ENCODE measurements around the gene SLC35A4.

Gene SLC35A4

DNA sequence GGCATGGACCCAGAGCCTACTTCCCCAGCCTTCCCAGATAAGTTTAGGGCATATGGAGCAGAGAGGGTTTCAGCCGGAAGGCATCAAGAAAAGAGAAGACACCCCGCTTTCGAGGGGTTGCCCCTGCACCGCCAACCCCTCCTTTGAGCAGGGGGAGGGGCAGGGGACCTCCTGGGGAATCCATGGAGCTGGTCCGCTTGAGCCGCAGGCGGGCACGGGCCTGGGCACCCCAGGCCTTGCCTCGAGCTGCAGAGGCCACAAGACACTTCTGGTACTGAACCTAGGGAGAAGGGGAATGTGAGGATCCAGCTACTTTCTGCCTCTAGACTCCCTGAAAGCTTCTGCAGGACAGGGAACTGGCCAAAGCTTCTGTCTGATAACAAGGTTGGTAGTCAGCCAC is 6.1 kb upstream of the SLC35A4 start:
- TF ChIP-seq, protein P1, sequence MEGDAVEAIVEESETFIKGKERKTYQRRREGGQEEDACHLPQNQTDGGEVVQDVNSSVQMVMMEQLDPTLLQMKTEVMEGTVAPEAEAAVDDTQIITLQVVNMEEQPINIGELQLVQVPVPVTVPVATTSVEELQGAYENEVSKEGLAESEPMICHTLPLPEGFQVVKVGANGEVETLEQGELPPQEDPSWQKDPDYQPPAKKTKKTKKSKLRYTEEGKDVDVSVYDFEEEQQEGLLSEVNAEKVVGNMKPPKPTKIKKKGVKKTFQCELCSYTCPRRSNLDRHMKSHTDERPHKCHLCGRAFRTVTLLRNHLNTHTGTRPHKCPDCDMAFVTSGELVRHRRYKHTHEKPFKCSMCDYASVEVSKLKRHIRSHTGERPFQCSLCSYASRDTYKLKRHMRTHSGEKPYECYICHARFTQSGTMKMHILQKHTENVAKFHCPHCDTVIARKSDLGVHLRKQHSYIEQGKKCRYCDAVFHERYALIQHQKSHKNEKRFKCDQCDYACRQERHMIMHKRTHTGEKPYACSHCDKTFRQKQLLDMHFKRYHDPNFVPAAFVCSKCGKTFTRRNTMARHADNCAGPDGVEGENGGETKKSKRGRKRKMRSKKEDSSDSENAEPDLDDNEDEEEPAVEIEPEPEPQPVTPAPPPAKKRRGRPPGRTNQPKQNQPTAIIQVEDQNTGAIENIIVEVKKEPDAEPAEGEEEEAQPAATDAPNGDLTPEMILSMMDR (IDR thresholded peaks at IDR 0.05; ENCODE audit: low read depth, low read length), result no peak
- no peak overlapping the region for H3K4me3 ChIP-seq (ENCODE audit: low read depth, low read length)

DNA sequence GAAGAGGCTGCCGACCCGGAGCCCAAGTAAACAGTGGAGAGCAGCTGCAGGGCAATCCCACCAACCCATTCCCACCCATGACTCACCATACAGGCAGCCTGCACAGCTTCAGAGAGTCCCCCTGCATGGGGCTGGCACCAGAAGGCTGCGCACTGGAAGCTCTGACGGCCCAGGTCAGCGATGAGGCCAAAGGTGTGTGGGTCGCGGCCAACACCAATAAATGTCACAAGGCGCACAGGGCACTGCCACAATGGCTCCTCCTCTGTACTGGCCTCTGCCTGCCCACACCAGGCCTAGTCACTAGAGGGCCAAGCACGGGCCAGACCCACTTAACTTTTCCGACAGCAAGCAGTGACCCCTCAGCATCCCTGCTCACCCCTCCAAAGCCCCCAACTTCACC is 4.4 kb upstream of the SLC35A4 start:
- no peak overlapping the region for H3K4me3 ChIP-seq (ENCODE audit: low read depth, low read length)
- TF ChIP-seq, protein P1 (IDR thresholded peaks at IDR 0.05; ENCODE audit: low read depth, low read length), result no peak

GRCh38 chr5:140561753-140562523 is 2.7 kb upstream of the SLC35A4 start:
- TF ChIP-seq, protein P1 (IDR thresholded peaks at IDR 0.05; ENCODE audit: low read depth, low read length), result no peak
- no peak overlapping the region for H3K4me3 ChIP-seq (ENCODE audit: low read depth, low read length)

DNA sequence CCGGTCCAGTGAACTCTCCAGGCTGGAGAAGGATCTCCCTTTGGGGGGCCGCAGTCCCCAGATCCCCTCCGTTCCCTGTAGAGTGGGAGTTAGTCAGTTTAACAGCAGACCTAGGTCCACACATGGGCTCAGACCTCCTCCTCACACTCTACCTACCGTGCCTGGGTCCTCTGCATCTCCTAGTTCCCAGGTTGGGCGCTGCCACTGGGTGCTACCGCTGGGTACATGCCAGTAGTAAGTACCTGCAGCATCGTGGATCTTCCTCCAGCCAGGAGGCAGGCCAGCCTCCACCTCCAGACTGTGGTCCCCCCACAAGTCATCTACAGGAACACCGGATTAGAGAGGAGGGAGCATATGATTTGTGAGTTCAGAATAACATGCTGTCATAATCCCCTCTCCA is 1.0 kb upstream of the SLC35A4 start:
- peak overlapping the region; percentile 96 for H3K4me3 ChIP-seq (ENCODE audit: low read depth, low read length)
- TF ChIP-seq, protein P1 (IDR thresholded peaks at IDR 0.05; ENCODE audit: low read depth, low read length), result no peak

DNA sequence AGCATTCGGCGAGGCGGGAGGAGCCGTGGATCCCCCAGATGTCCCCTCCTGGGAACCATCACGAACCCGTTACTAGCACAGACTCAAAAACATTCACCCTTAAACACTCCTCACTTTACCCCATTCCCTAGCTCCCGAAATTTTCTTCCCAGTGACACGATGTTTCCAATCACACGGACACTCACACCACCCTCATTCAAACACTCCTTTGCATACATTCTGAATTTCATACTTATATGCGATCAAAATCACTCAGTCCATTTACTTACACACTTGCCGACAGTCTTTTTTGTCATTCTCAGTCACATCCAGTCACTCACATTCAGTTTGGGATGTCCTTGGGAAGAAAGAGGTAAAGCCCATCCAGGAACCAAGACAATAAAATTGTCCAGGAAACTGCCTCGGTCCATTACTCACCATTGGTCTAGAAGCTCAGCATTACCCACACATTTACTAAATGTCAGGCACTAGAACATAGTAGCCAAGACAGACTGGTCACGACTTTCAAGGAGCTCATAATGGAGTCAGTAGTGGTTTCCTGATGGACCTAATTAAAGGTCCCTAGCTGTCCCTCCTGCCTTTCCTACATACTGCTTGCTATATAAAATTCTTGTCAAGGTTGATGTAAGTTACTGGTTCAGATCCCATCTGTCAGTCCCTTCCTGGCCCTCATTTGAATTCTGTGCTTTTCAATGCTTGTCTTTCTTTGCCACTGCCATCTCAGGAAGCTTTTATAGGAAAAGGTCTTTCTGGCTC is 574 bp downstream of the SLC35A4 start:
- peak overlapping the region; percentile 96 for H3K4me3 ChIP-seq (ENCODE audit: low read depth, low read length)
- TF ChIP-seq, protein P1 (IDR thresholded peaks at IDR 0.05; ENCODE audit: low read depth, low read length), result no peak

DNA sequence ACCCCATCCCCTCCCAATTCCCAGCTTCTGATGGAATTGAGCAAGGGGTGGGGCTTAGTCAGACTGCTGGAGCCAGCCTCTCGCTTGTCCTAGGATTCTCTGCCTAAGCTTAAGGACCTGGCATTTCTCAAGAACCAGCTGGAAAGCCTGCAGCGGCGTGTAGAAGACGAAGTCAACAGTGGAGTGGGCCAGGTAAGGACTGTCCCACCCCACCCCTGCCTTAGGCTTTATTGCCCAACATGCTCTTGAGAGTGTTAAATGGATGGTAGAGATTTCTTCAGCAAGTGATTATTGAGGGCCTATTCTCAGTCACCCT is 1.1 kb downstream of the SLC35A4 start:
- TF ChIP-seq, protein P1 (IDR thresholded peaks at IDR 0.05; ENCODE audit: low read depth, low read length), result no peak
- H3K4me3 ChIP-seq (ENCODE audit: low read depth, low read length), result peak overlapping the region; percentile 96

GRCh38 chr5:140566665-140567064 is 2.0 kb downstream of the SLC35A4 start:
- H3K4me3 ChIP-seq (ENCODE audit: low read depth, low read length), result no peak overlapping the region
- TF ChIP-seq, protein P1 (IDR thresholded peaks at IDR 0.05; ENCODE audit: low read depth, low read length), result no peak

Measured in WI38 (cell line).